ENCODE results near the gene MTX3. TPM values are rescaled to one million over a fixed set of nuclear protein-coding genes. Genes with fewer than 3 reads are reported as not detected.

Gene MTX3
- polyA plus RNA-seq (2012; rRNA removed), result 6.8 and 9.8 TPM in 2 replicates
- polyA plus RNA-seq (2012; cell fraction: cytosol; rRNA removed), result 9.3 and 9.7 TPM in 2 replicates
- 9.7 and 19.7 TPM in 2 replicates for polyA plus RNA-seq (2012; cell fraction: nucleus; rRNA removed)

GRCh38 chr5:79990598-79991507 is at the start of gene MTX3:
MTX3 (minus strand) TSS chr5:79991262; CDS start chr5:79991238, 24 bp downstream.
- peak within 1 kb of the TSS; percentile 83 to 98 for H3K4me3 ChIP-seq (ENCODE audit: low read depth in 2 of 2, low read length in 1 of 2)
- H3F3A ChIP-seq (replicated peaks; ENCODE audit: insufficient read depth), result no peaks in the 10 kb centered on the region
- POLR2A ChIA-PET, result interaction anchor here (0.6 kb wide), 1 partner anchor 93 kb away, joined by 3 read pairs; no protein-coding TSS in a partner anchor
- under 1% methylated on average over 29 of the region's 50 CpGs for WGBS (ENCODE audit: low lambda C conversion rate)
- H3K27me3 ChIP-seq (ENCODE audit: insufficient read depth), result no peaks in the 10 kb centered on the region
- DNase-seq, result peak; percentile 89
- no peaks in the 10 kb centered on the region for H3K9me3 ChIP-seq
- peak within 1 kb of the TSS; percentile 89 for H3K4me2 ChIP-seq
- no peaks in the 10 kb centered on the region for H4K20me1 ChIP-seq (ENCODE audit: insufficient read depth)
- H3K36me3 ChIP-seq (replicated peaks in 1 of 2; ENCODE audit: control insufficient read depth in 1 of 2, insufficient read depth in 2 of 2, low read length in 1 of 2), result peaks cover 27 to 39% of the 10 kb centered on the region in 2 experiments
- H3K4me1 ChIP-seq (ENCODE audit: control insufficient read depth in 1 of 2, insufficient read depth in 2 of 2, low read depth in 1 of 2, low read length in 1 of 2), result peaks cover 10 to 13% of the 10 kb centered on the region in 2 experiments; a peak in 3 of 4 replicates
- peak within 1 kb of the TSS; percentile 71 to 86 for H3K27ac ChIP-seq (ENCODE audit: low read depth in 2 of 2, low read length in 1 of 2)
- CTCF ChIA-PET, result interaction anchor here (0.6 to 2.1 kb wide), 3 partner anchors 93 to 858 kb away, joined by 3 to 12 read pairs (median 3); no protein-coding TSS in a partner anchor
- TF ChIP-seq CTCF (IDR thresholded peaks at IDR 0.05) (no peak), CHD2 (IDR thresholded peaks at IDR 0.05; ENCODE audit: low read length, partially characterized antibody) (peak; percentile 75), RAD21 (IDR thresholded peaks at IDR 0.05; ENCODE audit: low read length) (no peak), TAF1 (IDR thresholded peaks at IDR 0.05; ENCODE audit: borderline replicate concordance, low read depth, low read length) (peak; percentile 92), USF1 (IDR thresholded peaks at IDR 0.05; ENCODE audit: borderline replicate concordance, low read depth) (peak; percentile 84), GABPA (IDR thresholded peaks at IDR 0.05; ENCODE audit: low read depth) (peak; percentile 96), SIN3A (IDR thresholded peaks at IDR 0.05; ENCODE audit: borderline replicate concordance, low read depth, low read length) (no peak; the same call in 1 of the 2 replicates), MXI1 (IDR thresholded peaks at IDR 0.05; ENCODE audit: low read depth, low read length) (peak; percentile 85), NRF1 (IDR thresholded peaks at IDR 0.05; ENCODE audit: low read depth, low read length) (no peak), YY1 (IDR thresholded peaks at IDR 0.05; ENCODE audit: low read depth) (peak; percentile 98), ELF1 (IDR thresholded peaks at IDR 0.05) (peak; percentile 70), POLR2AphosphoS5 (IDR thresholded peaks at IDR 0.05; ENCODE audit: low read depth, low read length) (peak; percentile 79)
- TF ChIP-seq, protein P1, sequence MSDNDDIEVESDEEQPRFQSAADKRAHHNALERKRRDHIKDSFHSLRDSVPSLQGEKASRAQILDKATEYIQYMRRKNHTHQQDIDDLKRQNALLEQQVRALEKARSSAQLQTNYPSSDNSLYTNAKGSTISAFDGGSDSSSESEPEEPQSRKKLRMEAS (IDR thresholded peaks at IDR 0.05; ENCODE audit: low read depth), result peak; percentile 97
- TF ChIP-seq, protein P2, sequence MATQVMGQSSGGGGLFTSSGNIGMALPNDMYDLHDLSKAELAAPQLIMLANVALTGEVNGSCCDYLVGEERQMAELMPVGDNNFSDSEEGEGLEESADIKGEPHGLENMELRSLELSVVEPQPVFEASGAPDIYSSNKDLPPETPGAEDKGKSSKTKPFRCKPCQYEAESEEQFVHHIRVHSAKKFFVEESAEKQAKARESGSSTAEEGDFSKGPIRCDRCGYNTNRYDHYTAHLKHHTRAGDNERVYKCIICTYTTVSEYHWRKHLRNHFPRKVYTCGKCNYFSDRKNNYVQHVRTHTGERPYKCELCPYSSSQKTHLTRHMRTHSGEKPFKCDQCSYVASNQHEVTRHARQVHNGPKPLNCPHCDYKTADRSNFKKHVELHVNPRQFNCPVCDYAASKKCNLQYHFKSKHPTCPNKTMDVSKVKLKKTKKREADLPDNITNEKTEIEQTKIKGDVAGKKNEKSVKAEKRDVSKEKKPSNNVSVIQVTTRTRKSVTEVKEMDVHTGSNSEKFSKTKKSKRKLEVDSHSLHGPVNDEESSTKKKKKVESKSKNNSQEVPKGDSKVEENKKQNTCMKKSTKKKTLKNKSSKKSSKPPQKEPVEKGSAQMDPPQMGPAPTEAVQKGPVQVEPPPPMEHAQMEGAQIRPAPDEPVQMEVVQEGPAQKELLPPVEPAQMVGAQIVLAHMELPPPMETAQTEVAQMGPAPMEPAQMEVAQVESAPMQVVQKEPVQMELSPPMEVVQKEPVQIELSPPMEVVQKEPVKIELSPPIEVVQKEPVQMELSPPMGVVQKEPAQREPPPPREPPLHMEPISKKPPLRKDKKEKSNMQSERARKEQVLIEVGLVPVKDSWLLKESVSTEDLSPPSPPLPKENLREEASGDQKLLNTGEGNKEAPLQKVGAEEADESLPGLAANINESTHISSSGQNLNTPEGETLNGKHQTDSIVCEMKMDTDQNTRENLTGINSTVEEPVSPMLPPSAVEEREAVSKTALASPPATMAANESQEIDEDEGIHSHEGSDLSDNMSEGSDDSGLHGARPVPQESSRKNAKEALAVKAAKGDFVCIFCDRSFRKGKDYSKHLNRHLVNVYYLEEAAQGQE (IDR thresholded peaks at IDR 0.05; ENCODE audit: low read depth, low read length), result no peak
- TF ChIP-seq, protein P3, sequence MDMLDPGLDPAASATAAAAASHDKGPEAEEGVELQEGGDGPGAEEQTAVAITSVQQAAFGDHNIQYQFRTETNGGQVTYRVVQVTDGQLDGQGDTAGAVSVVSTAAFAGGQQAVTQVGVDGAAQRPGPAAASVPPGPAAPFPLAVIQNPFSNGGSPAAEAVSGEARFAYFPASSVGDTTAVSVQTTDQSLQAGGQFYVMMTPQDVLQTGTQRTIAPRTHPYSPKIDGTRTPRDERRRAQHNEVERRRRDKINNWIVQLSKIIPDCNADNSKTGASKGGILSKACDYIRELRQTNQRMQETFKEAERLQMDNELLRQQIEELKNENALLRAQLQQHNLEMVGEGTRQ (IDR thresholded peaks at IDR 0.05; ENCODE audit: borderline replicate concordance, low read depth, low read length), result peak; percentile 37; the same call in 1 of the 2 replicates
- H3K79me2 ChIP-seq (ENCODE audit: insufficient read depth), result peaks cover 18% of the 10 kb centered on the region
- no peaks in the 10 kb centered on the region for H3K9me2 ChIP-seq
- H3K9ac ChIP-seq, result peak within 1 kb of the TSS; percentile 88
- H2AFZ ChIP-seq (ENCODE audit: low read depth), result peak within 1 kb of the TSS; percentile 97

Measured in SK-N-SH (cell line).